Hippocampal formation (tissue), 2 donors: Measurements from ENCODE around the gene CCDC102A.
"Not testable (repeated sequence)": the region's sequence is repeated elsewhere in the genome, so short reads cannot be mapped to it uniquely, and the experiment has no call there.

Experiments
- DNase-seq, 2 donors: peaks; one replicate each; lab custom pipeline; 2025; lab: John Stamatoyannopoulos, UW

The CCDC102A gene

DNA sequence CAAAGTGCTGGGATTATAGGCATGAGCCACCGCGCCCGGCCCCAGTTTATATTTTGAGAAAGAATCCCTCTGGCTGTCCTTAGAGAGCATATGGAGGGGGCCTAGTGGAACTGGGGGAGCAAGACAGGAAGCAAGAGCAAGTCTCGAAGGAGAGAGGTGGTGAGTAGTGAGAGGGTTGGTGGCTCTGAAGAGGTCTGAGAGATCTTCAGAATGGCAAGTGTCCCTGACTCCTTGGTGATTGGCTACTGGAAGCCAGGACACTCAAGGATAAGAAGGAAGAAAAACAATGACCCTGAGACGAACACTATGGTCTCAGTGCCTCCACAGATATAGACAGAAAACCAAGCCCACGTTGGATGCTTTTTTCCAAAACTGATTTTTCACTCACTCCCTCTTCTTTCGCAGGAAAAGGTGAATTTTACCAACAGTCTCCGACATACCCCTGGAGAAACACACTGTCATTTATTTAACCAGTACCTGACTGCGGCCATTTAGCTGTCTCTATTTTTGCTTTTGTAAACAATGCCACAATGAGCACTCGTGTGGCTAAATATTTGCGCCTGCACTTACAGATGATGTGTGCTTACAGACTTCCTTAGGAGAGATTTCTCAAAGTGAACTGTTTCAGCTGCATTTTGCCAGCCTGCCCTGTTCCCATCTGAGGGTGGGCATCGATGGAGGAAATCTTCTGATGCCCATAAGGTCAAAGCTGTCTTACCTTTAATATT is 34.2 kb downstream of the CCDC102A start:
- no peak for DNase-seq

DNA sequence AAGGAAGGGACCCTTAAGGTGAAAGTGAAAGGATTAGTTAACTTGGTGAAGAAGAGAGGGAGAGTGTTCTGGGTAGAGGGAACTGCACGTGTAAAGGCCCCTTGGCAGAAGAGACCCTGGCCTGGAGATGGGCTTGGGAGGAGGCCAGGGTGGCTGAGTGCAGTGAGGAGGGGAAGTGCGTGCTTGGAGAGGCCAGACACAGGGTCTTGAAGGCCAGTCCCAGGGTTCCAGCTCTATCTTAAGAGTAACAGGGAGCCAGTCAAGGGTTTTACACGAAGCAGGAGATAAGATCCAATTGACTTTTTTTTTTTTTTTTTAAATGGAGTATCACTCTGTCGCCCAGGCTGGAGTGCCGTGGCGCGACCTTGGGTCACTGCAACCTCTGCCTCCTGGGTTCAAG is 34.9 kb downstream of the CCDC102A start:
- DNase-seq = no peak

DNA sequence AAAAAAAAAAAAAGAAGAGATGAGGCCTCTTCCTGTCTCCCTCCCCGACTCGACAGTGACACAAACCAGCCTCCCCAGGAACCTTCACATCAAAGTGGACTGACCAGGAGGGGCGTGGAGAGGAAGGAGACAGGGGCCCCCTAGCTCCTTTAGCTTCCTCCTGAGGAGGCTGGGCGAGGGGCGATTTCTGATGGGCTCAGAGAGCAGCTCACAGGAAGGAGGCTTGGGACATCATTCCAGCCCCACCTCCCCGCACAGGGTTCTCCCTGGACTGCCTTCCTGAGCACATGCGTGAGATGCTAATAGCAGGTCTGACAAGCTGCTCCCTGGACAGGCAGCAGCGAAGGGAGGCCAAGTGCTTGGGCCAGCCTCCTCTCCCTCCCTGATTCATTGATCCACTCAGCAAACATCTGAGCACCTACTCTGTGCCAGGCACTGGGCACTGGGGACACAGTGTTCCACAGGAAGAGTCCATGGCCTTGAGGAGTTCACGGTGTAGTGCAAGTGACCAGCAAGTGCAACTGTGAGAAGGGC is 35.7 kb downstream of the CCDC102A start:
- no peak for DNase-seq

DNA sequence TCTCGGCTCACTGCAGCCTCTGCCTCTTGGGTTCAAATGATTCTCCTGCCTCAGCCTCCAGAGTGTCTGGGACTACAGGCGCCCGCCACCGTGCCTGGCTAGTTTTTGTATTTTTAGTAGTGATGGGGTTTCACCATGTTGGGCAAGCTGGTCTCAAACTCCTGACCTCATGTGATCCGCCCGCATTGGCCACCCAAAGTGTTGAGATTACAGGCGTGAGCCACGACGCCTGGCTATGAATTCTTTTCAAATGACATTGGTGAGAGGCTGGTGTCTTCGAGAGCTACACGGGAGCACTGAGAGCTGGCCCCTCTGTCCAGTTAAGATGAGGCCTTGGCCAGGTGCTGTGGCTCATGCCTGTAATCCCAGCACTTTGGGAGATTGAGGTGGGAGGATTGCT is 36.4 kb downstream of the CCDC102A start:
- not testable (repeated sequence) for DNase-seq

DNA sequence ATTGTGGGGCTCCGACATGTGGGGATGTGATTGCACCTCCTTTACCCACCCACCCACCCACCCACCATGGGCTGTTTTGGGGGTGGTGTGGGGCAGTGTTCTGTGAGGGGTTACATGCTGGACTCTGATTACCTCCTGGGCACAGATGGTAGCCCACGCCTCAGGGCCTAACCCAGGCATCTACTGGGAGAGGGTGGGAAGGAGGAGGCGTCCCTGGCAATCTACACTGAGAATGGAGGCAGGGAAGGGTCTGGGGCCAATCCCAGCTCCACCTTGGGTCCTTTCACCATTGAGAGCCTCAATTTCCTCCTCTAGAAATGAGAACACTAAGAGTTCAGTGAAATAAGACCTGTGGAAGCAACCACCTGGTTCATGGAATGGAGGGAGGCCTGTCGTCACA is 38.3 kb downstream of the CCDC102A start:
- DNase-seq = no peak

DNA sequence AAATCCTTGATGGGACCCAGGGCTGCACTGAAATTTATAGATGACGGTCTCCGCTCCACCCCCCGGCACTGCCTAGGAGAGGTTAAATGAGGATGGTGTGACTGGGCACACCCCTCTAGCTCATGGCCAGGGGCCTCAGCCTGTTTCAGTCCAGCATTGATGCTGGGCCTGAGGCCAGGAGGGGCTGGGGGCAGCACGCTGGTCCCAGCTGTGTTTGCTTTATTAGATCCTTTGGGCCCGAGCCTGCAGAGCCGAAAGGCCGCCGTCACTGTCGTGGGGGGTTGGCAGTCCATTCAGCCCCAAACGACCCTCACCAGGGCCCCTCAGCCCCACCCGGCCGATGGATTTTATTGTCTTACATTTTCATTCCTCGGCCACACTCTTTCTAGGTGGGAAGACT is 39.2 kb downstream of the CCDC102A start:
- no peak for DNase-seq

DNA sequence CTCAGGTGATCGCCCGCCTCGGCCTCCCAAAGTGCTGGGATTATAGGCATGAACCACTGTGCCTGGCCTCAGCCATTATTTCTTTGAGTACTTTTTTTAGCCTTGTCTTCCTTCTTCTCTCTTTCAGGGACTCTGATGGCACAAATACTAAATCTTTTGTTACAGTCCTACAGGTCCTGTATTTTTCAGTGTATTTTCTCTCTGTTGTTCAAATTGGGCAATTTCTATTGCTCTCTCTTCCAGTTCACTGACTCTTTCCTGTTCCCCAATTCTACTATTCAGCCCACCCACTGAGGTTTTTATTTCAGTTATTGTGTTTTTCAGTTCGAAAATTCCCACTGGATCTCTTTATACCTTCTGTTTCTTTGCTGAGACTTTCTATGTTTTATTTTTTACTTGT is 42.6 kb downstream of the CCDC102A start:
- no peak for DNase-seq

DNA sequence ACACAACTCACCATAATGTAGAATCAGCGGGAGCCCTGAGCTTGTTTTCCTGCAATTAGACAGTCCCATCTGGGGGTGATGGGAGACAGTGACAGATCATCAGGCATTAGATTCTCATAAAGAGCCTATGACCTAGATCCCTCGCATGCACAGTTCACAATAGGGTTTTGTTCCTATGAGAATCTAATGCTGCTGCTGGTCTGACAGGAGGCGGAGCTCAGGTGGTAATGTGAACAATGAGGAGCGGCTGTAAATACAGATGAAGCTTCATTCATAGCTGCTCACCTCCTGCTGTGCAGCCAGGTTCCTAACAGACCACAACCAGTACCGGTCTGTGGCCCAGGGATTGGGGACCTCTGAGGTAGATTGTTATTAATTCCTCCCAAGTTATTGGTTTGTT is 47.1 kb downstream of the CCDC102A start:
- DNase-seq = no peak

DNA sequence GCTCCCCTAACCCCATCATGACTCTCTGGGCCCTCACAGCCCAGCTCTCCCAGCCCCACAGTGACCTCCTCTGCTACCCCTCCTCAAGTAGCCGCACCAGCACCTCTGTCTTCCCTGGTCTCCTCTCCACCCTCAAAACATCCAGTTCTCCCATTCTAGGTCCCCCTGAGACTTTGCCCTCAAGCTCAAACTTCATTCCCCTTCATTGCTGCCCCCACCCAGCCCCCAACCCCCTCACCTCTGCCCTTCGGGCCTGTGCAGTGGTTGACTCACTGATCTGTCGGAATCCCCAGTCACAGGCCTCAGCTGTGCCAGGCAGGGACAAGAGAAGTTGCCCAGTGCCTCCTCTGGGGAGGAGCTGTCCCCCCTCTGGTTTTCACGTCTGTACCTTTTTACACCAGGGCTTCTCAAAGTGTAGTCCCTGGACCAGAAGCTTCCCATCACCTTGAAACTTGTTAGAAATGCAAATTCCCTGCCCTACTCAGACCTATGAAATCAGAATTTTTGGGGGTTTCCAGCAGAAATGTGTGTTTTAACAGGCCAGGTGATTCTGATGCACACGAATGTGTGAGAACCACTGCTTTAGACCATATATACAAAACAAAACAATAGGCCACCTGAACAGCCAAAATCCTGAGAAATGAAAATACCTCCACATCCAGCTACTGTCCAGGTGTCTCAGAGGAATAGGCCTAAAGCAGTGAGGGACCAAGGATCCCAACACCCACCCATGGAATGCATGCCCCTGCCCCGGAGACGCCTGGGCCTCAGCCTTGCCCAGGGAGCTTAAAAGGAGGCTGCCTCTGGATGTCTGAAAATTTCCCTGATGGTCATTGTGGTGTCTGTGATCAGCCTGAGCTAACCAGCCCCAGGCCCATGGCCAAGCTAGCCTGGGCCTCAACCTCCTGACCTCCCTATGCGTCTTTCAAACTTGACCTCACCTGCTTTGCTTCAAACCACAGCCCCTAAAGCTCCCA is 49.2 kb downstream of the CCDC102A start:
- no peak for DNase-seq

DNA sequence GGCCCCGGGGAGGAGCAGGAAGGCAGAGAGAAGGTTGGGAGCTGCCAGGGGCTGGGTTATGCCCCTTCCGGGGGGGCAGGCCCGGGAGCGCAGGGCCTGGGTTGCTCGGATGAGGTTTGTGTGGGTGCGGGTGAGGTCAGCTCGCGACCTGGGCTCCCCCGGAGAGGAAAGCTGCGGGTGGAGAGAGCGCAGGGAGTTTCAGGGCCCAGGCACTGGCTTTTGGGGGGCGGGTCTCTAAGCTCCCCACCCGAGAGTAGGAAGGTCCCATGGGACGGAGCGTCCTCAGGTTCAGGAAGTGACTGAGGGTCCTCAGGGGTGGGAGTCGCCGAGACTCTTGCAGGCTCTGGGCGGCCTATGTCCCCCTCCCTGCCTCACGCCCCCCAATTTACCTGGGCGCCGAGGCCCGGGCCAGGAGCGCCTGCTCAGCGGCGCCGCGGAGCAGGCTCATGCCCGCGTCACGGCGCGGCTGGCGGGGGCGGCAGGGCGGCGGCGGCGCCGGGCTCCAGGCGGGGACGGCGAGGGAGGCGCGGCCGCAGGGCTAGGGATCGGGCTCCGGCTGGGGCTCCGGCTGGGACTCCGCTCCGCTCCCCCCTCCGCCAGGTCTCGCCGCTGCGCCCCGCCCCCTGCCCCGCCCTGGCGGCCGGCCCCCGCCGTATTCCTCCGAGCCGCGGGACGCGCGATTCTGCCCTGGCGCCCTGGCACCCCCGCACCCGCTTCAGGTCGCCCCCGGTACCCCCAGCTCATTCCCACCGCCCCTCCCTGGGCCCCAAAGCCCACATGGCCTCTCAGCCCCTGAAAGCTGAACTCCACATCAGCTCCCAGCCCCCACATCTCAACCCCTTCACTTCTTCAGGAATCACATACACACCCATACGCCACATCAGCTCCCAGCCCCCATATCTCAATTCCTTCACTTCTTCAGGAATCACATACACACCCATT is 50.2 kb downstream of the CCDC102A start, which contains the start of gene DOK4:
DOK4 (minus strand) TSS at position 578 of the 942 bp plus-strand sequence. CDS start 6,986 bp downstream, outside the sequence.
- DNase-seq = peak; percentile 32 to 49

DNA sequence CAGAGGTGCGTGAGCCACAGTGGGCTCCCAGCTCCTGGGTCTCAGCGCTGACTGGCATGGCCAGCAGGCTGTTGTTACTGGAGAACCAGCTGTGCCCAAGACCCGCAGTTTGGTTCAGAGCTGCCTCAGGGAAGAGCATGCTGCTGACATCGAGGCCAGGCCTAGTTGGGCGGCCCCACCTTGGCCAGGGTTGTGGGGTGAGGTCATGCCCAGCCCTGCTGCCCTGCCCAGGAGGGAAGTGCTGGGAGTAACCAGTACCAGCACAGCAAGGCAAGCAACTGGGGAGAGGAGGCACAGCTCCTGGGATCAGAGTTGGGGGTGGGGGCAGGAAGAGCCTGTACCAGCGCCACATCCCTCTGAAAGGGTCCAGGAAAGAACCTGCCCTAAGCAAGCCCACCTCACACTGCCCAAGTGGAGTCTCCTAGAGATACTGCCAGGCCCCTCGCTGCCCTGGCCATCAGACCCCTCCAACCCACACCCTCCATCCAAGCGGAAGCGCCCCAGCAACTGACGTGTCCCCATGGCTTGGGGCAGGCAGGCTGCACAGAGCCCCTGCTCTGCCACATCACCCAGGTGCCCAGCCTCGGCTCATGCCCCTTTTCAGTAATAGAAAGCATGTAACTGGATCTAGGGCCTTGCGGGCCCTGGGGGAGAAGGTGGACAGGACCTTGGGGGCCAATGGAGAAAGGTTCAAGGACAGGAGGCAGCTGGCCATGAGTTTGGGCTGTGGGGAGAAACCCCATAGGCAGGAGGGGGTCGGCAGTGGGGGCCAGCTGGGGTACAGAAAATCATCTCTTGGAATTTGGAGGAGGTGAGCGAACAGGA is 51.1 kb downstream of the CCDC102A start:
- no peak for DNase-seq

DNA sequence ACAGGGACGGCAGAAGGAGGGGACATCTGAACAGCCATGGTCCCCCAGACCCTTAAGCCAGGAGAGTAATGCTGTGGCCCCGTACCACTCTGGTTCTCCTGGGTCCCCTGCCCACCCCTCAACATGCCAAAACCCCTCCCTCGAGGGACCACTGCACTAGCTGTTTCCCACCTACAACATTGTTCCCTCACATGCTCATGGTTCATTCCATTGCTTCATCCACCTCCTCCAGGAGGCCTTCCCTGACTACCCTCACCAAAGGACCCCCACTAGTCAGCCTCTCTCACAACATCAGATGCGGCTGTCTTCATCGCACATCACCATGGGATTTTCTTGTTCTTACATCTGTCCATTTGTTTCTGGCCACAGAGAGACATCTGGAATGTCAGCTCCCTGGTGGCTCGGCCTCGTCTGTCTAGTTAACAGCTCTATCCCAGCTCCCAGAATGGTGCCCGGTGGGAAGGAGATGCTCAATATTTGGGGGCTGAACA is 51.8 kb downstream of the CCDC102A start:
- DNase-seq = no peak

DNA sequence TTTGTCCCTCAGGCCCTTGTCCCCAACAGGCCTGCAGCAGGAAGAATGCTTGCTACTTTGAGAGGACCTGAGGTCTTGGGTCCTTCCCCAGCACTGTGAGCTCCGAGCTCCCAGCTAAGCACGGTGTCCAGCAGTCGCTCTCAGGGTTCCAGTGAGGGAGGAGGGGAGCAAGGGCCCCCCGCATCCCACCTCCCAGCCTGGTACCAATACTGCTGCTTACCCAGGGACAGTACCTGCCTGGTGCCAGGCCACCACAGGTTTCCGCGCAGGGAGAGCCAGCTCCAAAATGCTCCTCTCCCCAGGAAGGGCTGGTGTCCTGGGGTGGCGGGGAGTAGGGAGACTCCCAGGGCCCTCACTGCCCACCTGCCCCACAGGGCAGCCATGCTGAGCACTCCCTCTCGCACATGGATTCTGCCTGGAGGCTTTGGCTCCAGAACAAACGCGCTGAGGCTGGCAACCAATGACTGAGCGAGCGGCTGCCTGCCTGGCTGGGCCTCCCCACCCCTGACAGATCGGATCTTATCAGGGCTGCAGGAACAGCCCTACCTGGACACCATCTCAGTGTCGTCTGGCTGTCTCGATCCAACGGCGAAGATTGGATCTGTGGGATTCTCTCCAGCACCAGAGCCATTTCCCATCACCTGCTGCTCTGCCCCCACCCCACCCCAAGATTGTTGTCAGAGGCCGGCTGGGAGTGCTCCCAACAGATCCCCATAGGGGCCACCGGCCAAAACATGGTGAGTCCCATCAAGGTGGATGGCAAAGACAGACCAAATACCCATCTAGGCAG is 52.5 kb downstream of the CCDC102A start:
- DNase-seq = no peak

DNA sequence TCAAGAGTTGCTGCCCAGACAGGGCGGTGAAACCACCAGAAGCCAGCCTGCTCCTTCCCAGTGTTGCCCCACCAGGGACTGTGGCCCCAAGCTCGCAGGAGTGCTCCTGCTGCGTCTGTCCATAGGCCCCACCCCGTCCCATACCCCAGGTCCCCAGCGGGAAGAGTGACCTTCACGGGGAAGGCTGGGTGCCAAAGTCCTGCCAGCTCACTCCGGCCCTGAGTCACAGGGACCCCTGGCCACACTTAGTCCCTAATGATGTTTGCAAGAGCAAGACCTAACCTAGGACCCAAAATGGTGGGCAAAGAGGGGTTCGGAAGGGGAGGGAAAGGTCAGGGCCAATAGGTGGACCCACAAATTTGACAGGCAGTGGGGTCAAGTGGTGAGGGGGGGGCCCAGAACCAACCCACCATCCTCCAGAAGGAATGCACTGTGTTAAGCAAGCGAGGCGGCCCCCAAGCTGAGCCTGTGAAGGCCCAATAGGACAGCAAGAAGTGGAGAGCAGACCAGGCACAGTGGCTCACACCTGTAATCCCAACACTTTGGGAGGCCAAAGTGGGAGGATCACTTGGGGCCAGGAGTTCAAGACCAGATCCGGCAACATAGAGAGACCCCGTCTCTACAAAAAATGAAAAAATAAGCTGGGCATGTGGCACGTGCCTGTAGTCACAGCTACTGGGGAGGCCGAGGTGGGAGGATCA is 53.4 kb downstream of the CCDC102A start:
- DNase-seq = no peak

DNA sequence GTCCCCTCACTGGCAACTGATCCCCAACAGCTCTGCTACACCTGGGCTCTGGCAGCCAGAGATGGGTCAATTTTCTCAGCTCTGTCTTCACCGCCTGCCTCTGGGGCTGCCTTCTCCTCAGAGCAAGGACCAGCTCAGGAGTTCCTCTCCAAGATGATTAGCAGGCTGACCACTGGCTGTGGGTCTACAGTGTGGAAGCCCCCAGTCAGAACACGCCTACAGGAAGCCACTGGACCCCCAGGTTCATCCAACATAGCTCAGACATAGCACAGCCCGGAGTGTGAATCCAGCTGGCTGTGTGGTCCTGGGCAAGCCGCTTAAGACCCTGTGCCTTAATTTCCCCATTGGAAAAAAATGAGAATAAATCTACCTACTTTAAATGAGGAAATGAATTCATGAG is 55.0 kb downstream of the CCDC102A start:
- DNase-seq = no peak

DNA sequence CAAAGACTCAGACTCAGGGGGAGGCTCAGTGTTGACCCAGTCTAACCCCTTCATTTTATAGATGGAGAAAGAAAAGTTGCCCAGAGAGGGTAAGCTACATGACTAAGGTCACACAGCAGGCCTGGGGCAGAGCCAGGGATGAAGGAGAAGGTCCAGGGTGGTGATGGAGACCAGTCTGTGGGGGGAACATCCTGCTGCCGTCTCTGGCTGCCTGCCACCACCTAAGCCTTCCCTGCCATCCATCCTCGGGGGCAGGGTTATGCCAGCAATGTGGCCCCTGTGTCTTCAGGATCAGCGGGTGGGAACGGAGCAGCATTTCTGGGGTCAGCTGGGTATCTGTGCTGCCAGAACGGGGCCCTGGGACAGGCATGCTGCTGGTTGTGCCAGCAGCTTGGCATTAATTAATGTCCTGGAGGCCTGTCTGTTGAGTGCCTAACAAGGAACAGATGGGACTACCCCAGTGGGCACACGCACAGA is 55.6 kb downstream of the CCDC102A start:
- no peak for DNase-seq

DNA sequence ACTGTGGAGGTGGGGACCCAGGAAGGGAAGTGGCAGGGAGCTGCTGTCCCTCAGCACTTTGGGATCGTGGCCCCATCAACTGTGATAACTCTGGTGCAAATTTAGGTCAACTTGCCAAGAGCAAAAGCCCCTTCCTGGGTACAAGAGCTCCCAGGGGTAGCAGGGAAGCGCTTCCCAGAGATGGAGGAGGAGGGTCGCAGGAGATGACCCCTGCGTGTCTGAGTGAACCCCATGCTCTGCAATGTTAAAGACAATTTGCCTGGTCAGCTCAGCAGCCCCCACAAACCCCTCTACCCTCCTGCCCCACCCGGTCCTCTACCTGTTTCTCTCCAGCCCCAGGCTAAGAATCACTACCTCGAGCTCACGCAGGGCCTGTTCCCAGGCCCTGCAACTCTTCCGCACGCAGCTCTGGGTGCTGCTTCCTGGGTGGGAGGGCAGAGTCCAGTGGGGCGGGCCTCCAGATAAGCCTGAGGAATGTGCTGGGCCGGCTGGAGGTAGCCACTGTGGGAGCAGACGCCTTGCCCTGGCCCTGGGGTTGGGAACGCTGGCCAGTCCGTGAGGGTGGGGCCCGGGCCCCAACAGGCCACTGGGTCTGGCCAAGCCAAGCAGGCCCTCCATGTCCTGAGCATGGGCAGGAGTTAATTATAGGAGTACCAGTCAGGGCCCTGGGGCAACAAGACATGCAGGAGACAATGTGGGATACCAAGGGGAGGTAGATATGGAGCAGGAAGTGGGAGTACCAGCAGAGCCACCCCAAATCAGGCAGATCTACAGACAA is 56.2 kb downstream of the CCDC102A start:
- no peak for DNase-seq
